Esophagus (tissue), 2 donors: ENCODE results near the gene C3AR1. TPM values are rescaled to one million over a fixed set of nuclear protein-coding genes. Genes with fewer than 3 reads are reported as not detected.
"Not testable (repeated sequence)": the region's sequence is repeated elsewhere in the genome, so short reads cannot be mapped to it uniquely, and the experiment has no call there.

ENCODE experiments used
- H3K27ac ChIP-seq, 2 donors: one replicate each; pipeline ENCODE4 v1.5.1; 2013; ENCODE audit warnings: low read depth in 2 of 2, mild to moderate bottlenecking in 2 of 2, inconsistent platforms in 1 of 2, low read length in 1 of 2, moderate library complexity in 1 of 2
- H3K27me3 ChIP-seq, 2 donors: one replicate each; pipeline ENCODE4 v1.6.1; 2013; ENCODE audit warnings: low read length in 2 of 2, control low read depth in 1 of 2, mild to moderate bottlenecking in 1 of 2; ENCODE audit not compliant: insufficient read depth in 2 of 2, control insufficient read depth in 1 of 2
- H3K36me3 ChIP-seq, 2 donors: one replicate each; pipeline ENCODE4 v1.6.1; 2013; ENCODE audit warnings: low read length in 1 of 2; ENCODE audit not compliant: control insufficient read depth in 2 of 2, insufficient read depth in 2 of 2
- H3K4me1 ChIP-seq, 2 donors: one replicate each; pipeline ENCODE4 v1.6.1; 2013; ENCODE audit warnings: low read length in 1 of 2; ENCODE audit not compliant: control insufficient read depth in 2 of 2, insufficient read depth in 2 of 2
- H3K4me3 ChIP-seq, 2 donors: one replicate each; pipeline ENCODE4 v1.5.1; 2013; ENCODE audit warnings: low read length in 2 of 2, mild to moderate bottlenecking in 2 of 2, low read depth in 1 of 2, moderate library complexity in 1 of 2
- H3K9me3 ChIP-seq, 2 donors: one replicate each; pipeline ENCODE4 v1.6.1; 2013; ENCODE audit warnings: mild to moderate bottlenecking in 2 of 2, low read depth in 1 of 2, low read length in 1 of 2, moderate library complexity in 1 of 2; ENCODE audit not compliant: control insufficient read depth in 2 of 2, insufficient read depth in 1 of 2
- WGBS, 2 donors: extraction: QIAGEN DNeasy Blood & Tissue Kit; methylation state at CpG; one replicate each; pipeline ENCODE4 v1.1.7; 2013; 5-methylcytosine and 5-hydroxymethylcytosine counted together
- polyA plus RNA-seq, 2 donors: library from polyadenylated mRNA; stranded (reverse); fragments of 200-250 nt; gene quantifications; one replicate each; pipeline ENCODE4 v1.2.3, GENCODE V29; 2013
- donor health status: healthy with polysubstance abuse.
- donor health status: Bipolar disorder and iron deficiency.

The C3AR1 gene
- polyA plus RNA-seq = under 1 TPM; 0.65 to 0.94 TPM

DNA sequence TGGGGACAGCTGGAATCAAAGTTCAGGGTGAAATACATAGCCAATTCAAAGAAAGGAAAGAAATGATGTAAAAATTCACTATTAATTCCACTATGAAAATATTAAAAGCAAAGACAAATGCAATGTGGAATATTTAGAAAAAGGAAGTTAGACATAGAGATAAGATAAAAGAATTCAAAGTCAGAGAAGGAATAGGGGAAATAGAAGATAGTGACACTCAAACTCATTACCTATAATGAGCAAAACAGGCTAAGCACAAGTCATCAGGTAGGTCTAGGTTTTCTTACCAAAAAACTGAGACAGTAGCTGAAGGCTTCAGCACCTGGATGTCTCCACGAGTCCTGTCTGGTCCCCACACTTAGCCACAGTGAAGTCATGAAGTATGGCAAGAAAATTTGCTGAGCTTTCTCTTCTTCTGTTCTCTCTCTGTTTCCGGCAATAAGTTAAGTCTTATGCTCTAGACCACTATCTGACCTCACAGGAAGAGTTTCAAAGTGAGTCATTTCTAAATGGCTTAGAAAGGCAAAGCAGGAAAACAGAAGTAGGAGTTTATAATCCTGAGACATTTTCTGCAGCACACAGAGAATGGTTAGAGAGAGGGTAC is at the start of gene C3AR1:
Gene C3AR1 (minus strand): TSS at position 369 of the 604 bp plus-strand sequence. CDS start 6,174 bp downstream, outside the sequence.
- H3K36me3 ChIP-seq = no peaks in the 10 kb centered on the region
- H3K9me3 ChIP-seq = no peaks in the 10 kb centered on the region
- no peaks in the 10 kb centered on the region for H3K4me1 ChIP-seq
- peak within 1 kb of the TSS in 1 of 2 donors; percentile 59 for H3K27ac ChIP-seq
- no peak within 1 kb of the TSS for H3K4me3 ChIP-seq
- no peaks in the 10 kb centered on the region for H3K27me3 ChIP-seq
- WGBS, 2 donors = 37 to 49% methylated on average over 2 of the region's 2 CpGs

DNA sequence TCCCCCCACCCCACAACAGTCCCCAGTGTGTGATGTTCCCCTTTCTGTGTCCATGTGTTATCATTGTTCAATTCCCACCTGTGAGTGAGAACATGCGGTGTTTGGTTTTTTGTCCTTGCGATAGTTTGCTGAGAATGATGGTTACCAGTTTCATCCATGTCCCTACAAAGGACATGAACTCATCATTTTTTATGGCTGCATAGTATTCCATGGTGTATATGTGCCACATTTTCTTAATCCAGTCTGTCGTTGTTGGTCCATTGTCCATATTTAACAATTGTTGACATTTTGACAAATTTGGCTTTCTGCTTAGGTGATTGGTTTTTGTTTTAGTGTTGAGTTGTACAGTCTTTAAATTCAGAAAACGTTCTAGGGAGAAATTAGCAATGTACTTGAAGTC is 47.0 kb upstream of the C3AR1 start:
- not testable (repeated sequence) for H3K9me3 ChIP-seq, H3K4me3 ChIP-seq, H3K36me3 ChIP-seq, H3K27ac ChIP-seq, H3K4me1 ChIP-seq, H3K27me3 ChIP-seq
- WGBS, 2 donors = 93 to 96% methylated on average over 4 of the region's 4 CpGs

DNA sequence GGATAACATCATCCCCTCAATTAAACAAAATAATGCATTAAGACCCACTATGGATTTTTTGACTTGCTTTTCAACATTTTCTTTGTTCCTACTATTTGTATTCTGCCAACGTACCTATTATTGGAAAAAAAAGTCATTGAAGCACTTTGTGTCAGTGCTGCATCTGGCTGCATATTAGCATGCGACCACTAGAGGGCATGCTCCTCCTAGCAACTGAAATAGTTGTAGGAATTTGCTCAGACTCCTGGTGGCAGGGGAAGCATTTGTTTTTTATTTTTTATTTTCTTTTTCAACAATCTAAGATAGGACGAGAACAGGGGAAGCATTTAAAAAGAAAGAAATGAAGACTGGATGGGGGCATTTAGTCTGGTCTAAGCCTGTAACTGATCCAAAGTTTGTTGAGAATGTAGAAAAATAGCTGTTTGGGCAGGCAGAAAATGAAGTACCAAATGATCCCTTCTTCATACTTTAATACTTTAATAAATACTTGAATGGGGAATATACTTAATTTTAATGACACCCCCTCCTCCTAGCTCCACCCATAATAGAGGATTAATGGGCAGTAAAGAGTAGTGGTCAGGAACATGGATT is 42.7 kb upstream of the C3AR1 start:
- H3K4me1 ChIP-seq = no peaks in the 10 kb centered on the region
- H3K9me3 ChIP-seq = no peaks in the 10 kb centered on the region
- H3K36me3 ChIP-seq = no peaks in the 10 kb centered on the region
- H3K4me3 ChIP-seq = no peak overlapping the region
- WGBS, 2 donors = 1 to 3% methylated on average over 3 of the region's 3 CpGs
- H3K27me3 ChIP-seq = no peaks in the 10 kb centered on the region
- H3K27ac ChIP-seq = no peak overlapping the region

DNA sequence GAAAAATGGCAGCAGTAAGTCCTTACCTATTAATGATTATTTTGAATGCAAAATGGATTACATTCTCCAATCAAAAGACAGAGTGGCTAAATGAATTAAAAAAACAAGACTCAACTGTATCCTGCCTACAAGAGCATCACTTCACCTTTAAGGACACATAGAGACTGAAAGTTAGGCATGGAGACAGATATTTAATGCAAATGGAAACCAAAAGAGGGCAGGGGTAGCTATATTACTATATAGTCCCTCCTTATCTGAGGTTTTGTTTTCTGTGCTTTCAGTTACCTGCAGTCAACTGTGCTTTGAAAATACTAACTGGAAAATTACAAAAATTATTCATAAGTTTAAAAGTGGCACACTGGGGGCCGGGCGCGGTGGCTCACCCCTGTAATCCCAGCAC is 33.1 kb upstream of the C3AR1 start:
- Histone ChIP-seq H3K27ac (no peak overlapping the region), H3K4me1 (no peaks in the 10 kb centered on the region), H3K4me3 (no peak overlapping the region), H3K36me3 (peaks cover 4 to 8% of the 10 kb centered on the region in 2 donors), H3K27me3 (no peaks in the 10 kb centered on the region), H3K9me3 (no peaks in the 10 kb centered on the region)
- 98% methylated on average over 3 of the region's 3 CpGs for WGBS, 2 donors

DNA sequence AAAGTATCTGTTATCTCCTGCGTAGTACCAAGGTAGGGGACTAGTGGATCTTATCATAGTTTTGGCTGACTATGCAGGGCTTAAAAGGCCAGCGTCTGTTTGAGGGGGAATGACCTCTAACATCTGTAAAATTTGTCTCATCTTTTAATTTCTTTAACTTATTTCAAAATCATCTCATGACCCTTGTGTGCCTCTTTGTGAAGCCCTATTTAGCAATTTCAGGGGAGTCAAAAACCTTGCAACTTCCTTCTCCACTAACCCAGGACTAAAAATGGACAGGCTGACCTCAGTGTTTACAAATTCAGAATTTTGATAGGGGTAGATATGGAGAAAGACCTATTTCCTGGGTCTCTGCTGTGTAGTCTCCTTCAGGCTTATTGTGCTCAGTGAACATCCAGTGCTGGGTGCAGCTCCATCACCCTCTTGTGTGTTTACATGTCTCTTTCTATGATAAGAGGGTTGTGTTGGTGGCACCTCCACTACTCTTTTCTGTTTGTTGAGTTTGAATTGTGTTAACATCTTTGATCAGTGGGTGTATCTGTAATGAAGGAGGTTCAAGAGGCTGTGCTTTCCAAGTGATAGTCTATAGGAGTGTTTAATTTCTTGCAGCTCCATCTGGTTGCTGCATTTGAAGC is 30.2 kb upstream of the C3AR1 start:
- Histone ChIP-seq H3K4me1 (no peaks in the 10 kb centered on the region), H3K4me3 (no peak overlapping the region), H3K27ac (no peak overlapping the region), H3K27me3 (no peaks in the 10 kb centered on the region), H3K9me3 (no peaks in the 10 kb centered on the region), H3K36me3 (peaks cover 11 to 16% of the 10 kb centered on the region in 2 donors)
- 91% methylated on average over 2 of the region's 2 CpGs for WGBS, 2 donors

DNA sequence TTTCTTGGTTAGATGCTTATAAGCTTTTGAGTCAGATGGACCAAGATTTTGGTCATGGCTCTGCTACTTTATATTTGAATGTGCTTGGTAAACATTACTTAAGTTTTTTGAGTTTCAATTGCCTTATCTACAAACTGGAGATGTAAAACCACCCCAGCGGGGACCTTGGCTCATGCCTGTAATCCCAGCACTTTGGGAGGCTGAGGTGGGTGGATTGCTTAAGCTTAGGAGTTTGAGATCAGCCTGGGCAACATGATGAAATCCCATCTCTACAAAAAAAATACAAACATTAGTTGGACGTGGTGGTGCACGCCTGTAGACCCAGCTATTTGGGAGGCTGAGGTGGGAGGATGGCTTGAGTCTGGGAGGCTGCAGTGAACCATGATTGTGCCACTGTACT is 27.1 kb upstream of the C3AR1 start:
- no peak overlapping the region for H3K27ac ChIP-seq
- H3K9me3 ChIP-seq = no peaks in the 10 kb centered on the region
- peaks cover 14 to 19% of the 10 kb centered on the region in 2 donors for H3K36me3 ChIP-seq
- no peak overlapping the region for H3K4me3 ChIP-seq
- H3K27me3 ChIP-seq = no peaks in the 10 kb centered on the region
- WGBS, 2 donors = 97 to 98% methylated on average over 3 of the region's 3 CpGs
- H3K4me1 ChIP-seq = no peaks in the 10 kb centered on the region

DNA sequence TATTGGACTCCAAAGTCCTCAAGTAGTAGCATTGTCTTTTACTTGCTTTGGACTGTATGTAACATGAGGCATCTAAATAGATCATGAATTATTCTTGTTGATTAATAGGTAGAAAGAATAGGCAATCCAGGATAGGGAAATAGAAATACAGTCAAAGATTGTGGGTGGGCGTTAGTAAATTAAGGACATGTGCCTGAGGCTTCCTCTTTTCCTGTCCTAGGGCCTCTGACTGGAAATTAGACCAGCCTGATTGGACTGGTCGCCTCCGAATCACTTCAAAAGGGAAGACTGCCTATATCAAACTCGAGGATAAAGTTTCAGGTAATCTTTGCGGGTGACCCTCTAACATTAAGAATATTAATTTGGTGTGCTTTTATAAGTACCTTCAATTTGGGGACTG is 23.6 kb upstream of the C3AR1 start:
- Histone ChIP-seq H3K27ac (no peak overlapping the region), H3K27me3 (no peaks in the 10 kb centered on the region), H3K4me3 (no peak overlapping the region), H3K4me1 (no peaks in the 10 kb centered on the region), H3K9me3 (no peaks in the 10 kb centered on the region), H3K36me3 (peaks cover 10 to 16% of the 10 kb centered on the region in 2 donors)
- WGBS, 2 donors = 93 to 94% methylated on average over 5 of the region's 5 CpGs

DNA sequence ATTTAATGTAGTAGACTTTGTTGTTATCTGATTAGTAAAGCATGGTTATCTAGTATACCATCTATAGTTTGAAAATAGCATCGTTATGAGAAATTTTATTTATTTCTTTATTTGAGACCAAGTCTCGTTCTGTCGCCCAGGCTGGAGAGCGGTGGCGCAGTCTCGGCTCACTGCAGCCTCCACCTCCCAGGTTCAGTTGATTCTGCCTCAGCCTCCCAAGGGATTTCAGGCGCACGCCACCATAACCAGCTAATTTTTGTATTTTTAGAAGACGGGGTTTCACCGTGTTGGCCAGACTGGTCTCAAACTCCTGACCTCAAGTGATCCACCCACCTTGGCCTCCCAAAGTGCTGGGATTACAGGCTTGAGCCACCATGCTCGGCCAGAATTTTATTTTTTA is 23.1 kb upstream of the C3AR1 start:
- H3K36me3 ChIP-seq = peaks cover 10 to 11% of the 10 kb centered on the region in 2 donors
- H3K4me3 ChIP-seq, H3K27me3 ChIP-seq, H3K9me3 ChIP-seq, H3K27ac ChIP-seq, H3K4me1 ChIP-seq: not testable (repeated sequence)
- 93 to 95% methylated on average over 11 of the region's 11 CpGs for WGBS, 2 donors

DNA sequence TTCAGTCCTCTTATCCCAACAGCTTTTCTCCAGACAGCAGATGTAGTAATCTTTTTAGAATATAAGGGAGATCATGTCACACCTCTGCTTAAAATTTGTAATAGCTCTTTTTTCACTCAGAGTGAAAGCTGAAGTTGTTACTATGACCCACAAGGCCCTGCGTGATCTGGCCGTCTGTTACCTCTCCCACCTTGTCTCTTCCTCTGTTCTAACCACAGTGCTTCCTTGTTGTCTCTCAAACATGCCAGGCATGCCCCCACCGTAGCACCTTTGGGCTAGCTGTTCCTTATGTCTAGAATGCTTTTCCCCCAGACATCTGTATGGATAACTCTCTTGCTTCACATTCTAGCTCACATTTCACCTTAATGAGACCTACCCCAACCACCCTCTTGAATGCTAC is 22.4 kb upstream of the C3AR1 start:
- no peak overlapping the region for H3K27ac ChIP-seq
- H3K4me3 ChIP-seq = no peak overlapping the region
- 65 to 68% methylated on average over 3 of the region's 3 CpGs for WGBS, 2 donors
- peaks cover 10 to 11% of the 10 kb centered on the region in 2 donors for H3K36me3 ChIP-seq
- peaks cover 0 to 3% of the 10 kb centered on the region in 2 donors for H3K4me1 ChIP-seq
- no peaks in the 10 kb centered on the region for H3K27me3 ChIP-seq
- H3K9me3 ChIP-seq = no peaks in the 10 kb centered on the region

DNA sequence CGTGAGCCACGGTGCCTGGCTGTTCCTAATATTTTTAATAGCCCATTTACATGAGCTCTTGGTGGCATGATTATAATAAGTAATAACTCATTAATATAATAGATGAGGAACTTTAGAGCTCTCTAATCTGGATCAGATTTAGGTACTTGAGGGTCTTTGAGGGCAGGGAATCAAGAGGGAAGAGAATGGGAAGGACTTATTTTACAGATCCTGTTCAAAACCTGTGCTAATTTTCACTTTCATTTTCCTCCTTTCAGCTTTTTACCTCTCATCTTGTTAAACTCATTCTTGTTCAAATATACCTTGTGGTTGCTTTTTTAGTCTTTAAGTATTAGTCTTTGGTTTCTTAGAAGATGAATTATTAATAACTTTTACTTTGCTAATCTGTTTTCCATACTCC is 21.5 kb upstream of the C3AR1 start:
- Histone ChIP-seq H3K4me1 (peaks cover 0 to 3% of the 10 kb centered on the region in 2 donors), H3K4me3 (no peak overlapping the region), H3K36me3 (peaks cover 7 to 8% of the 10 kb centered on the region in 2 donors), H3K27ac (no peak overlapping the region), H3K27me3 (no peaks in the 10 kb centered on the region), H3K9me3 (no peaks in the 10 kb centered on the region)
- 81 to 85% methylated on average over 2 of the region's 2 CpGs for WGBS, 2 donors
